ENCODE data around the gene AS3MT.

Gene AS3MT

GRCh38 chr10:102888048-102888447 is 18.8 kb downstream of the AS3MT start:
- Histone ChIP-seq H4K20me1 (ENCODE audit: insufficient read depth, low read length) (no peaks in the 10 kb centered on the region), H3K27ac (ENCODE audit: low read depth, low read length, poor library complexity, severe bottlenecking) (no peak overlapping the region), H3K4me3 (ENCODE audit: low read depth, low read length, poor library complexity, severe bottlenecking) (no peak overlapping the region), H3K4me1 (ENCODE audit: insufficient read depth, low read length, severe bottlenecking) (no peaks in the 10 kb centered on the region), H3K9ac (ENCODE audit: low read length) (no peak overlapping the region), H3K9me3 (ENCODE audit: low read length) (no peaks in the 10 kb centered on the region), H3K4me2 (ENCODE audit: low read length) (no peak overlapping the region), H3F3A (ENCODE audit: insufficient read depth, low read length) (no peaks in the 10 kb centered on the region), H3K36me3 (ENCODE audit: insufficient read depth, low read length) (no peaks in the 10 kb centered on the region), H3K27me3 (ENCODE audit: insufficient read depth, low read length) (no peaks in the 10 kb centered on the region), H3K79me2 (ENCODE audit: insufficient read depth, low read length) (no peaks in the 10 kb centered on the region), H3K9me2 (ENCODE audit: low read depth, low read length) (no peaks in the 10 kb centered on the region), H2AFZ (ENCODE audit: low read length) (no peak overlapping the region)
- no peak for TF ChIP-seq EZH2 (IDR thresholded peaks at IDR 0.05; ENCODE audit: borderline replicate concordance, low read length)
- TF ChIP-seq, protein P1, sequence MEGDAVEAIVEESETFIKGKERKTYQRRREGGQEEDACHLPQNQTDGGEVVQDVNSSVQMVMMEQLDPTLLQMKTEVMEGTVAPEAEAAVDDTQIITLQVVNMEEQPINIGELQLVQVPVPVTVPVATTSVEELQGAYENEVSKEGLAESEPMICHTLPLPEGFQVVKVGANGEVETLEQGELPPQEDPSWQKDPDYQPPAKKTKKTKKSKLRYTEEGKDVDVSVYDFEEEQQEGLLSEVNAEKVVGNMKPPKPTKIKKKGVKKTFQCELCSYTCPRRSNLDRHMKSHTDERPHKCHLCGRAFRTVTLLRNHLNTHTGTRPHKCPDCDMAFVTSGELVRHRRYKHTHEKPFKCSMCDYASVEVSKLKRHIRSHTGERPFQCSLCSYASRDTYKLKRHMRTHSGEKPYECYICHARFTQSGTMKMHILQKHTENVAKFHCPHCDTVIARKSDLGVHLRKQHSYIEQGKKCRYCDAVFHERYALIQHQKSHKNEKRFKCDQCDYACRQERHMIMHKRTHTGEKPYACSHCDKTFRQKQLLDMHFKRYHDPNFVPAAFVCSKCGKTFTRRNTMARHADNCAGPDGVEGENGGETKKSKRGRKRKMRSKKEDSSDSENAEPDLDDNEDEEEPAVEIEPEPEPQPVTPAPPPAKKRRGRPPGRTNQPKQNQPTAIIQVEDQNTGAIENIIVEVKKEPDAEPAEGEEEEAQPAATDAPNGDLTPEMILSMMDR (IDR thresholded peaks at IDR 0.05; ENCODE audit: low read length), result no peak

DNA sequence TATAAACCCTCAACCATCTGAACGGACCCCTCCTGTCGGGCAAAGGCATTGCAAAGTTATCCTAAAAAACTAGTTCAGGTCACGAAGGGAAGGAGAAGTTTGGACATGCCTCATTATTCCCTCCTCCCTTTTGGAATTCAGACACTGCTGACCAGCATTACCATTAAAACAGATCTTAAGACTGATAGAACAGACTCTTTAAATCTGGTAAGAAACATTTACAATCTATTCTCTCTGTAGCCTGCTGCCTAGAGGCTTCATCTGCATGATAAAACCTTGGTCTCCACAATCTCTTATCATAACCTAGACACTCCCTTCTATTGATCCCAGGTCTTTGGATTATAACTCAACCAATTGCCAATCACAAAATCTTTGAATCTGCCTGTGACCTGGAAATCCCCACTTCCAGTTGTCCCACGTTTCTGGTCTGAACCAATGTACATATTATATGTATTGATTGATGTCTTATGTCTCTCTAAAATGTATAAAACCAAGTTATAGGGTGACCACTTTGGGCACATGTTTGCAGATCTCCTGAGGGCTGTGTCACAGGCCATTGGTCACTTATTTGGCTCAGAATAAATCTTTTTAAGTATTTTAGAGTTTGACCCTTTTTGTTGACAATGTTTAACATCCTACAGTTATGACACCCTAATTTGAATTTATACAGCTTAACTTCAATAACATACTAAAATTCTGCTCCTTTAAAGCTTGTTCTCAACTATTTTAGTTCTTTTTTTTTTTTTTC is 25.4 kb downstream of the AS3MT start:
- Histone ChIP-seq H2AFZ (ENCODE audit: low read length) (no peak overlapping the region), H3K79me2 (ENCODE audit: insufficient read depth, low read length) (no peaks in the 10 kb centered on the region), H4K20me1 (ENCODE audit: insufficient read depth, low read length) (no peaks in the 10 kb centered on the region), H3F3A (ENCODE audit: insufficient read depth, low read length) (no peaks in the 10 kb centered on the region), H3K36me3 (ENCODE audit: insufficient read depth, low read length) (no peaks in the 10 kb centered on the region), H3K9me2 (ENCODE audit: low read depth, low read length) (no peaks in the 10 kb centered on the region), H3K4me2 (ENCODE audit: low read length) (no peak overlapping the region), H3K9me3 (ENCODE audit: low read length) (no peaks in the 10 kb centered on the region), H3K4me1 (ENCODE audit: insufficient read depth, low read length, severe bottlenecking) (no peaks in the 10 kb centered on the region), H3K4me3 (ENCODE audit: low read depth, low read length, poor library complexity, severe bottlenecking) (no peak overlapping the region), H3K27ac (ENCODE audit: low read depth, low read length, poor library complexity, severe bottlenecking) (no peak overlapping the region), H3K27me3 (ENCODE audit: insufficient read depth, low read length) (no peaks in the 10 kb centered on the region), H3K9ac (ENCODE audit: low read length) (no peak overlapping the region)
- no peak for TF ChIP-seq EZH2 (IDR thresholded peaks at IDR 0.05; ENCODE audit: borderline replicate concordance, low read length)
- TF ChIP-seq, protein P1 (IDR thresholded peaks at IDR 0.05; ENCODE audit: low read length), result no peak

DNA sequence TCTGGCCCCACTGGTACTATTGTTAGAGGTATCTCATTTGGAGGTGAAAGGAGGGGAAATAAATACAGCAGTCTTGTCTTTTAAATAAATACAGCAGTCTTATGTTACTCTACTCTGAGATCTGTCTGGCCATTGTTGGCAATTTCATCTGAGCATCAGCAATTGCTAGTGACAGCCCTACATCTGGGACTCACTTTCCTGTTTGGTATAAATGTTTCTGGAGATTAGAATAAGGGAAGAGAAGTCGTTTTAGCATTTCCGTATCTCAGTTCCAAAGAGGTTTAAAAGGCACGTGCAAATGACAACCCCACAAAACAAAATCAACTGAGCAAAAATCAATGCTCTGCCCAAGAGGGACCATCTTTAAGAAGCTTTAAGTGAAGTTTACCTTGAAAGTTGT is 30.7 kb downstream of the AS3MT start:
- TF ChIP-seq, protein P1 (IDR thresholded peaks at IDR 0.05; ENCODE audit: low read length), result no peak
- Histone ChIP-seq H3K36me3 (ENCODE audit: insufficient read depth, low read length) (no peaks in the 10 kb centered on the region), H3K9ac (ENCODE audit: low read length) (no peak overlapping the region), H4K20me1 (ENCODE audit: insufficient read depth, low read length) (no peaks in the 10 kb centered on the region), H3K27me3 (ENCODE audit: insufficient read depth, low read length) (no peaks in the 10 kb centered on the region), H3K4me2 (ENCODE audit: low read length) (no peak overlapping the region), H3K9me3 (ENCODE audit: low read length) (no peaks in the 10 kb centered on the region), H3K4me1 (ENCODE audit: insufficient read depth, low read length, severe bottlenecking) (no peaks in the 10 kb centered on the region), H3K9me2 (ENCODE audit: low read depth, low read length) (no peaks in the 10 kb centered on the region), H3F3A (ENCODE audit: insufficient read depth, low read length) (no peaks in the 10 kb centered on the region), H2AFZ (ENCODE audit: low read length) (no peak overlapping the region), H3K27ac (ENCODE audit: low read depth, low read length, poor library complexity, severe bottlenecking) (no peak overlapping the region), H3K4me3 (ENCODE audit: low read depth, low read length, poor library complexity, severe bottlenecking) (no peak overlapping the region), H3K79me2 (ENCODE audit: insufficient read depth, low read length) (no peaks in the 10 kb centered on the region)

All from OCI-LY1 (cell line).